Measurements from ENCODE around the gene DAPK2. TPM values are rescaled to one million over a fixed set of nuclear protein-coding genes. Genes with fewer than 3 reads are reported as not detected.
"Not testable (repeated sequence)": the region's sequence is repeated elsewhere in the genome, so short reads cannot be mapped to it uniquely, and the experiment has no call there.

The DAPK2 gene
- total RNA-seq, 1 donor from 2014 or later: 2.6 TPM

GRCh38 chr15:63969652-63970421 is 76.4 kb downstream of the DAPK2 start:
- Mint-ChIP-seq H3K27ac (no peak overlapping the region), H3K4me3 (no peak overlapping the region), H3K27me3 (ENCODE audit: low read depth) (no peaks in the 10 kb centered on the region), H3K36me3 (no peaks in the 10 kb centered on the region), H3K9me3 (peaks cover 7% of the 10 kb centered on the region), H3K4me1 (peaks cover 8% of the 10 kb centered on the region)
- TF ChIP-seq CTCF (IDR thresholded peaks at IDR 0.05; ENCODE audit: unreplicated experiment): no peak
- no peak for DNase-seq (ENCODE audit: low spot score in 2 of 2, unreplicated experiment in 2 of 2)

- Mint-ChIP-seq H3K27me3 (ENCODE audit: low read depth) (no peaks in the 10 kb centered on the region), H3K4me1 (peaks cover 4% of the 10 kb centered on the region), H3K27ac (no peak overlapping the region), H3K4me3 (no peak overlapping the region), H3K36me3 (peaks cover under 1% of the 10 kb centered on the region), H3K9me3 (peaks cover 14% of the 10 kb centered on the region)
- DNase-seq (ENCODE audit: low spot score in 2 of 2, unreplicated experiment in 2 of 2): no peak
- no peak for TF ChIP-seq CTCF (IDR thresholded peaks at IDR 0.05; ENCODE audit: unreplicated experiment)
Observed at GRCh38 chr15:63968700-63969099, 77.6 kb downstream of the DAPK2 start.

GRCh38 chr15:63968122-63968524 is 78.2 kb downstream of the DAPK2 start:
- Mint-ChIP-seq H3K36me3 (peaks cover 5% of the 10 kb centered on the region), H3K4me3 (no peak overlapping the region), H3K4me1 (peaks cover 4% of the 10 kb centered on the region), H3K27me3 (ENCODE audit: low read depth) (no peaks in the 10 kb centered on the region), H3K27ac (no peak overlapping the region), H3K9me3 (peaks cover 19% of the 10 kb centered on the region)
- no peak for DNase-seq (ENCODE audit: low spot score in 2 of 2, unreplicated experiment in 2 of 2)
- TF ChIP-seq CTCF (IDR thresholded peaks at IDR 0.05; ENCODE audit: unreplicated experiment): no peak

- H3K4me1 Mint-ChIP-seq: peaks cover 4% of the 10 kb centered on the region
- H3K27ac Mint-ChIP-seq: no peak overlapping the region
- H3K36me3 Mint-ChIP-seq: peaks cover 5% of the 10 kb centered on the region
Observed at GRCh38 chr15:63967616-63968015, 78.7 kb downstream of the DAPK2 start.

GRCh38 chr15:63962947-63963721 is 83.2 kb downstream of the DAPK2 start:
- H3K4me3 Mint-ChIP-seq; H3K4me1 Mint-ChIP-seq; H3K27ac Mint-ChIP-seq; H3K27me3 Mint-ChIP-seq (ENCODE audit: low read depth); DNase-seq (ENCODE audit: low spot score in 2 of 2, unreplicated experiment in 2 of 2); H3K36me3 Mint-ChIP-seq: not testable (repeated sequence)
- peaks cover 33% of the 10 kb centered on the region for H3K9me3 Mint-ChIP-seq

More at GRCh38 chr15:63967616-63968015, 78.7 kb downstream of the DAPK2 start:
- TF ChIP-seq CTCF (IDR thresholded peaks at IDR 0.05; ENCODE audit: unreplicated experiment): no peak
- DNase-seq (ENCODE audit: low spot score in 2 of 2, unreplicated experiment in 2 of 2): no peak
- Mint-ChIP-seq H3K9me3 (peaks cover 19% of the 10 kb centered on the region), H3K4me3 (no peak overlapping the region), H3K27me3 (ENCODE audit: low read depth) (no peaks in the 10 kb centered on the region)

- Mint-ChIP-seq H3K4me1 (no peaks in the 10 kb centered on the region), H3K36me3 (no peaks in the 10 kb centered on the region)
- TF ChIP-seq CTCF (IDR thresholded peaks at IDR 0.05; ENCODE audit: unreplicated experiment): no peak
Observed at GRCh38 chr15:63953524-63953923, 92.8 kb downstream of the DAPK2 start.

More at GRCh38 chr15:63953524-63953923, 92.8 kb downstream of the DAPK2 start:
- no peak overlapping the region for H3K27ac Mint-ChIP-seq
- H3K4me3 Mint-ChIP-seq: no peak overlapping the region
- peaks cover 8% of the 10 kb centered on the region for H3K27me3 Mint-ChIP-seq (ENCODE audit: low read depth)
- H3K9me3 Mint-ChIP-seq: peaks cover 21% of the 10 kb centered on the region
- no peak for DNase-seq (ENCODE audit: low spot score in 2 of 2, unreplicated experiment in 2 of 2)
